Panc1 (cell line): ENCODE measurements around the gene CDCA8.

Experiments
- POLR2AphosphoS5 ChIP-seq: IDR thresholded peaks from 2 replicates; pipeline ENCODE4 v1.6.1; 2012; ENCODE audit warnings: mild to moderate bottlenecking, low read depth, low read length, moderate library complexity
- SIN3A ChIP-seq: IDR thresholded peaks from 2 replicates; pipeline ENCODE4 v1.6.1; 2012; ENCODE audit warnings: low read depth, mild to moderate bottlenecking, low read length, moderate library complexity, borderline replicate concordance; ENCODE audit not compliant: insufficient read depth
- TCF7L2 ChIP-seq: IDR thresholded peaks from 2 replicates; pipeline ENCODE4 v1.6.1; 2011; ENCODE audit warnings: mild to moderate bottlenecking, low read depth, low read length, inconsistent platforms
- TF ChIP-seq, protein P1 (sequence below): fragments of 450-650 bp; IDR thresholded peaks from 2 replicates; pipeline ENCODE4 v1.5.1; 2017; ENCODE audit warnings: mild to moderate bottlenecking

DNA sequence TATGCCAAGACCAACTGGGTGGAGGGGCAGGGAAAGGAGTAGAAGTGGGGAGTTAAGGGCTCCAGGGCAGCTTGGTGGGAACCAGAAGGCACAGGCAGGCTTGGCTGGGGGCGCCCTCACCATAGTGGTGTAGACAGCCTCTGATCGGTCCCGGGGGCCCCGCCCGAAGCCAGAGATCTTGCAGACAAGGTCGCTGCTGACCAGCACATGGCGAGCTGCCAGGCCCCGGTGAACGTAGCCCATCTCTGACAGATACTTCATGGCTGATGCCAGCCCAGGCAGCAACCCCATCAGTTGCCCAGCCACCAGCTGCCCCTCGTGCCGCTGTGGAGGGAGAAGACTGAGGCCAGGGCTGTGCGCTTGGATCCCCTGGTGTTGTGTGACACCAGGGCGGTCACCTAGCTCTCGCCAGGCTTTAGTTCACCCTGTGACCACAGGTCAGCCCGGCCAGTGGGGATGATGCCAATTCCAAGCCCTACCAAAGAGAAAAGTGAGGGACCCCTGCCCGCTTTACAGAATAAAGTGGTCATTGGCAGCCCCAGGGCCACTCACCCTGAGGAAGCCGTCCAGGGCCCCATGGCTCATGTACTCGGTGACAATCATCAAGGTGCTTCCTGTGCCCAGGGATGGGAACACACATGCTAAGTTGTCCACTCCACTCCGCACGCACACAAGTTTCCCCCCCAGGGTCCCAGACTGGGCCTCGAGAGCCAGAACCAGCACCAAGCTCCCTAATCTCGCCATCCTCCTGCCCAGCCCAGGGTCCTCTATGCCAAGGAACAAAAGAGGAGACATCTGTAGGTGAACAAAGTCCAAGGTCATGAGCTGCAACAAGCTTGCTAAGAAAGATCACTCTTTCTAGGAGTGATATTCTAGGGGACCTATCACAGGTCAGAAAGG is 28.2 kb downstream of the CDCA8 start:
- TF ChIP-seq TCF7L2 (no peak), POLR2AphosphoS5 (no peak), SIN3A (no peak)
- TF ChIP-seq, protein P1, sequence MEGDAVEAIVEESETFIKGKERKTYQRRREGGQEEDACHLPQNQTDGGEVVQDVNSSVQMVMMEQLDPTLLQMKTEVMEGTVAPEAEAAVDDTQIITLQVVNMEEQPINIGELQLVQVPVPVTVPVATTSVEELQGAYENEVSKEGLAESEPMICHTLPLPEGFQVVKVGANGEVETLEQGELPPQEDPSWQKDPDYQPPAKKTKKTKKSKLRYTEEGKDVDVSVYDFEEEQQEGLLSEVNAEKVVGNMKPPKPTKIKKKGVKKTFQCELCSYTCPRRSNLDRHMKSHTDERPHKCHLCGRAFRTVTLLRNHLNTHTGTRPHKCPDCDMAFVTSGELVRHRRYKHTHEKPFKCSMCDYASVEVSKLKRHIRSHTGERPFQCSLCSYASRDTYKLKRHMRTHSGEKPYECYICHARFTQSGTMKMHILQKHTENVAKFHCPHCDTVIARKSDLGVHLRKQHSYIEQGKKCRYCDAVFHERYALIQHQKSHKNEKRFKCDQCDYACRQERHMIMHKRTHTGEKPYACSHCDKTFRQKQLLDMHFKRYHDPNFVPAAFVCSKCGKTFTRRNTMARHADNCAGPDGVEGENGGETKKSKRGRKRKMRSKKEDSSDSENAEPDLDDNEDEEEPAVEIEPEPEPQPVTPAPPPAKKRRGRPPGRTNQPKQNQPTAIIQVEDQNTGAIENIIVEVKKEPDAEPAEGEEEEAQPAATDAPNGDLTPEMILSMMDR = no peak
